GF-D8 (cell line): ENCODE measurements around the gene NUMB.

Experiments
- DNase-seq: peaks from one replicate; lab custom pipeline; 2025; lab: John Stamatoyannopoulos, UW

Gene NUMB

DNA sequence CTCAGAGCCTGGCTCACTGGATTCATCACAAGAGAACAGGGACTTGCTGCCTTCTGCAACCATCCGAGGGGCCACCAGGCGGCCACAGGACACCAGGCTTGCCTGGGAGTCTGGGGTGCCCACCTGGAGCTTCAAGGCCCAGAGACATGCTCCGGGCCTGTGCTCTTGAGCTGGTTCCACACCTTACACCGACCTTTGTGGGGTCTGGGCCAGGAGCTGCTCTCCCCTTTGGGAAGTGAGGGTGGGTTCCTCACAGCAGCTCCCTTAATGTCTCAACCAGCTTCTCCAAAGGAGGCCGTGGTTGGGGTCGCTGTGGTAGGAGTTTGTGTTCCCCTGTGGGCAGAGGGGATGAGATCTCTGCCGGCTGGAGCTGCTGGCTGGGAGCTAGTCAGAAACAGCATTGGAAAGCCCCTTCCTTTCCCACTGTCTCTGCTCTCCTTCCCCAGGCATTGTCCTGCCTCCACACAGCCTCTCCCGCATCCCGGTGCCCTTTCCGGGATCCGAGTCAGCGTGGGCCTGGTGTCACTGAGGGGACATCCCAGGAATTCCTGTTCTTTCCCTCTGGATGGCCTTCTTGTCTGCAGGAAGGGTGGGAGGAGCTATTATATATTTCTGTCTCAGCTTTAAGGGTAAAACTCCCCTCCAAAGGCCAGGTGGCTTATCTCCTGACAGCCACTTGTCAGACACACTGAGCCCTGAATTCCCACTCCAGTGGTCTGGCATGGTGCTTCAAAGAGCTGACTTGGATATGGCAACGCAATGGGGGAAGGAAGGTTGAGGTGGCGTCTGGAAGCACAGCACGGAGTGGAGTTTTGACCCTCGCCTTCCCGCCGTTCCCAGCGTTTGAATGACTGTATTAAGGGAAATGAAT, 226.1 kb downstream of the NUMB start:
- DNase-seq: no peak

DNA sequence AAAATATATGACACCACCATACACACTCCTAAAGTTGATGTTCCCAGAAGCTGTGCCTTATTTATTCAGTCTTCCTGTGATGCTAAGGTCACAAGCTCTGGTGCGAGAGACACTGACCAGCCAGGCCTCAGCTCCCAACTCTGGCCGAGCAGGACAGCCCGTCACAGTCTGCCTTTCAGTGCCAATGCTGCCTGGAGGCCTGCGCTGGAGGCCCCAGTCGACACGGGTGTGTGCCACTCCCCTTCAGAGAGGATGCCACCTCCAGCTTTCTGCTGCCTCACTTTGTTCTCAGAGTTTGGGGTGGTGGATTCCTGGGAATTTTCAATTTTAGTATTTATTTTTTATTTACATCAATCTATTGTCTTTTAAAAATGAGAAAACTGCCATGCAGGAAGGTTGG, 228.3 kb downstream of the NUMB start:
- no peak for DNase-seq

- no peak for DNase-seq
Measured at GRCh38 chr14:73227812-73228781, 230.2 kb downstream of the NUMB start.

GRCh38 chr14:73225496-73225895, 232.8 kb downstream of the NUMB start:
- DNase-seq: no peak
